Choroid plexus epithelial cell (primary cell): ENCODE measurements around the gene FGFR2.

Experiments
- DNase-seq: peaks from one replicate; pipeline ENCODE4 v3.0.0-alpha.2; 2010; ENCODE audit warnings: low read depth
- H3K4me3 ChIP-seq: 2 replicates; pipeline ENCODE4 v1.5.1; 2011; ENCODE audit warnings: low read depth, mild to moderate bottlenecking, control low read depth, low read length, moderate library complexity
- CTCF ChIP-seq: conservative IDR thresholded peaks from 2 replicates; pipeline ENCODE4 v1.5.1; 2011; ENCODE audit warnings: low read depth, mild to moderate bottlenecking, control low read depth, inconsistent platforms, low read length, moderate library complexity

FGFR2 gene

DNA sequence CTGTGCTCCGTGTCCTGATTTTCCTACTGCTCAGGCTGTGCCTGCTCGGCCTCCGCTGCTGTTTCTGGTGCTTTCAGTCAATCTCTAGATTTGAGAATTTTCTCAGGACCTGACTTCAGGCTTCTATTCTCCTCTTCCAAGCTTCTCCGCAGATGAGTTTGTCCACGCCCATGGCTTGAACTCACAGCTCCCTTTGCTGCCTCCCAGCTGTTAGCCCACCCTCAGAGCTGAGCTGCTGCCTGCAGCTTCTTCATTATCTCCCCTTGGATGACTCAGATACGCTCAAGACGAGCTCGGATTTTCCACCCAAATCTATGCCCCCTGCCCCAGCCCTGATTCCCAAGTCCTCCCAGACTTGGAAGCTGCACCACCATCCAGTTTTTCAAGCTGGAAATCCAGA, 104.7 kb downstream of the FGFR2 start:
- no peak for DNase-seq
- no peak overlapping the region for H3K4me3 ChIP-seq
- no peak for TF ChIP-seq CTCF

DNA sequence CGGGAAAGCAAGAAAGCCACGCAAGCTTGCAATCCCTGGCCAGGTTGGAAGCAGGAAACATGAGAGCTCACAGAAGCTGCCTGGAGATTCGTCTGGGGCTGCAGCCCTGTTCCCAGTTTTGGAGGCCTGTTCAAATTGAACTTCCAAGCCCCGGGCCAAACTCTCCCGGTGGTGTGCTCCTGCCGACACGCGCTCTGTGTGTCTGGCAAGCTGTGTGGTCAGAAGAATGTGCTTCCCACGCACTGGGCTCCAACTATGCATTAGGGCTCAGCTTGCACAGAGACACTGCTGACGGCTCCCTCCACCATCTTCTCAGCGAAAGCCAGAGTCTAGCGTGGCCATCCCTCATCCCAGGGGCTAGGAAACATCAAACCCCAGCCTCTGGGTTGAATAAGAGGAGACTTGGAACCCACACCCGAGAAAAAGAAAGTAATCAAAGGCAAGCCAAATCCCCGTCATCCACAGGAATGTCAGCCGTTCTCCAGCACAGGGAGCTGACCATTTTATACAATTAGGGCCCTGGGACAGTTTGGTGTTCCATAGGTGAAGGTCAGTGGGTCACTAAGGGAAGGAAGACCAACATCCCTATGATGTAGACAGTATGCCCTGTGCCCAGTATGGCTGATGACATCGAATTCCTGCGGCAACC, 107.2 kb downstream of the FGFR2 start:
- H3K4me3 ChIP-seq = no peak overlapping the region
- no peak for TF ChIP-seq CTCF
- no peak for DNase-seq

GRCh38 chr10:121485436-121486139, 112.7 kb downstream of the FGFR2 start:
- TF ChIP-seq CTCF = no peak

DNA sequence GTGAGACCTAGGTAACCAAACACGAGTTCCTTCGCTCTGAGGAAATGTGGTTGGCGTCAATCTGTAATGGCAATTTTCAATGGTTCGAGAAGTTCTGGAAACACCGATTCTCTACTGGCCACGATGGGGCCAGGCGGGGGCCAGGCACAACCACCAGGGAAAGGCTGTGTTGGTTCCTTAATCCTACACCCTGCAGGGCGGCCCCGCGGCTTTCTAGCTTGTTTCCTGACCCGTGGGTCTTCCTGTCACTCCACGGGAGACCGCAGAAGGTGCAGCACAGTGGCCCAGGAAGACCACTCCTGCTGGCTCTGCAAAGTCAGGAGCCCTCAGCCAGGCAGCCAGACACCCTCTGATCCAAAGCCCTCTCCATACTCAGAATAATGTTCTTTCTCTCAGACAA, 113.4 kb downstream of the FGFR2 start:
- no peak overlapping the region for H3K4me3 ChIP-seq
- no peak for TF ChIP-seq CTCF
- DNase-seq = no peak

More at GRCh38 chr10:121485436-121486139, 112.7 kb downstream of the FGFR2 start:
- no peak overlapping the region for H3K4me3 ChIP-seq
- DNase-seq = no peak

DNA sequence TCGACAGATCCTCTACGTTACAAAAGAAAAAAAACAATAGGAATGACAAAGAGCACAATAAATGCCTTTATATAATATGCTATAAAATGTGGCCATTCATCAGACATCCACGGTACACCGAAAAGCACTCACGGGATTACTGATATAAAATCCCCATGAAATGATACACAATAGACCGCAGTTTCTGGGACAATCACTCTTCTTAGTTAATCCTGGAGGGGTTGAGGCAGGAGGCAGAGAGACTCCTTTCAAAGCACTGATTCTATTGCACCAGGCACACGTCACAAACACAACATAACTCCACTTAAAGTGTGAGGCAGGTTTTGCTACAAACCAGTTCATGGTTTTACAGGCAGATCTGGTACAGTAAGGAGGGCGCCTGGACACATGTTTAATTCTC, 113.8 kb downstream of the FGFR2 start:
- no peak for TF ChIP-seq CTCF
- H3K4me3 ChIP-seq = no peak overlapping the region
- no peak for DNase-seq

DNA sequence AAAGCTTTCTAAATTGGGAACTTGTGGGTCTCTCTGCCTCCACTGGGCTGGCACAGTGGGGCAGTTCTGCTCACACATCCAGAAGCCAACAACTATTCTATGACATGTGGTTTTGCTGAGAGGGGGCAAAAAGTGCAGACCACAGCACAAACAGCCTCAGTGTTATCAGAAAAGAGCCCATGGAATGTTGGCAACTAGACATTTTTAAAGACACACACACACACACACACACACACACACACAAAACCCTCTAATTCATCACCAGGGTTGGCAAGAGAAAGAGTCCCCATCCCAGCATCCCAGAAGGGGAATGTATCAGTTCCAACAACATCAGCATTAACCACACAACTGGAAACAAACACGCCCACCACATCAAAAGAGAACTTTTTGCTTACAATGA, 117.1 kb downstream of the FGFR2 start:
- TF ChIP-seq CTCF = no peak
- peak; percentile 4 for DNase-seq

DNA sequence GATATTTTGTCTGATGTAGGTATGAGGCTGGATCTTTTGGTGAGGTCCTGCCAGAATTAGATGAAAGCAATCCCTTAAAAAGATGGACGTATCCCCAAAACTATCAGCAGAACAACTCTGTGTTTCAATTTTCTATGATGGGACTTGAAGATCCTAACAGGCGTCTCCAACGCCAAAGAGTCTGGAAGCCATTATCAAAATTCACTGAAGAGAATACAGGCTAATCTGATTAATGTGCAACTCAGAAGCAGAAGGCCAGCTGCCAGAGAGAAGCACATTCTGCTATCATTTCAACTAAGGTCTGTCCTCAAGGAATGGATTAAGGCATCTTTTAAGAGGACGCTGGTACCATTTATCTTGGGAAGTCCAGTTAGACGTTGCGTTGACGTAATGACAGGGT, 119.7 kb downstream of the FGFR2 start:
- no peak for DNase-seq
- TF ChIP-seq CTCF = no peak
- no peak overlapping the region for H3K4me3 ChIP-seq

More for the DNA sequence above, 117.1 kb downstream of the FGFR2 start:
- no peak overlapping the region for H3K4me3 ChIP-seq
